Activated CD8-positive, alpha-beta memory T cell treated with anti-CD3 and anti-CD28 coated beads, Interleukin-2, amount 10 ng/mL, durations not matched to agents 7 days and 5 days (primary cell): Measurements from ENCODE around the gene LZTR1. TPM values are rescaled to one million over a fixed set of nuclear protein-coding genes. Genes with fewer than 3 reads are reported as not detected.
"Not testable (repeated sequence)": the region's sequence is repeated elsewhere in the genome, so short reads cannot be mapped to it uniquely, and the experiment has no call there.

Source experiments
- ATAC-seq: fragments of 150-1000 bp; cut with Tn5 transposase; one replicate; pipeline ENCODE4 v1.10.0; 2021; ENCODE audit warnings: moderate library complexity
- CTCF ChIA-PET: fragments of 350-600 bp; sonication (Branson Sonifier 250); formaldehyde crosslinking; loops from one replicate; lab custom pipeline; 2021; ENCODE audit warnings: antibody characterized with exemption; lab: Charles Lee
- DNase-seq: peaks from one replicate; pipeline ENCODE4 v3.0.0-alpha.2; 2020
- H3K27ac Mint-ChIP-seq: one replicate; pipeline ENCODE4 v1.8.0; 2021; ENCODE audit warnings: mild to moderate bottlenecking, mixed read lengths
- H3K27me3 Mint-ChIP-seq: one replicate; pipeline ENCODE4 v1.8.0; 2021; ENCODE audit warnings: mixed read lengths
- H3K36me3 Mint-ChIP-seq: one replicate; pipeline ENCODE4 v1.8.0; 2021; ENCODE audit warnings: mild to moderate bottlenecking, mixed read lengths
- H3K4me1 Mint-ChIP-seq: one replicate; pipeline ENCODE4 v1.8.0; 2021; ENCODE audit warnings: mixed read lengths
- H3K4me3 Mint-ChIP-seq: one replicate; pipeline ENCODE4 v1.8.0; 2021; ENCODE audit warnings: mild to moderate bottlenecking, moderate library complexity, mixed read lengths
- H3K9me3 Mint-ChIP-seq: one replicate; pipeline ENCODE4 v1.8.0; 2022; ENCODE audit warnings: low read depth, mixed read lengths
- total RNA-seq, 2 experiments: library from RNA; stranded (reverse); gene quantifications; one replicate each; pipeline ENCODE4 v1.2.3, GENCODE V29; 2021

Gene LZTR1
- total RNA-seq, 2 experiments from 2014 or later: 69.3 to 78.0 TPM

DNA sequence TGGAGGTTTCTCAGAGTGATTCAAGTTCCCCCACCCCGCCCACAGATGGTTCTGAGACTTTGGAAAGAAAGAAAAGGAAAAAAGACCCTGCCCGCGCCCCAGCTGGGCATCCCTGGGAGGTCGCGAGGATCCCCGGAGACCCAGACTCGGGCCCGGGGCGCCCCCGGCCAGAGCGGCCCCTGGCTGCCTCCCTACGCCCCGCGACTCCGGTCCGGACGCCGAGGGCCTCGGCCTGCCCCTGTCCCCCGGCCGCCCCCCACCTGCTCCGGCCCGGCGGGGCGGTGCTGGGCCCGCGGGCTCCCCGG, 17.3 kb upstream of the LZTR1 start:
- H3K27me3 Mint-ChIP-seq: peaks cover 24% of the 10 kb centered on the region
- CTCF ChIA-PET: no interaction called here
- H3K36me3 Mint-ChIP-seq: no peaks in the 10 kb centered on the region
- ATAC-seq (no peak), DNase-seq (no peak)
- peaks cover 18% of the 10 kb centered on the region for H3K4me1 Mint-ChIP-seq
- no peaks in the 10 kb centered on the region for H3K9me3 Mint-ChIP-seq
- no peak overlapping the region for H3K27ac Mint-ChIP-seq
- H3K4me3 Mint-ChIP-seq: no peak overlapping the region

- Mint-ChIP-seq H3K27ac (no peak overlapping the region), H3K9me3 (no peaks in the 10 kb centered on the region), H3K4me3 (no peak overlapping the region), H3K27me3 (peaks cover 24% of the 10 kb centered on the region), H3K36me3 (no peaks in the 10 kb centered on the region), H3K4me1 (peaks cover 18% of the 10 kb centered on the region)
- ATAC-seq (no peak), DNase-seq (no peak)
- CTCF ChIA-PET: interaction anchor here (0.6 kb wide), 1 partner anchor 18 kb away, joined by 3 read pairs; no protein-coding TSS in a partner anchor
These were observed 16.8 kb upstream of the LZTR1 start for GRCh38 chr22:20965104-20965887.

- ATAC-seq (no peak), DNase-seq (no peak)
- Mint-ChIP-seq H3K27ac (no peak overlapping the region), H3K27me3 (peaks cover 24% of the 10 kb centered on the region), H3K4me3 (no peak overlapping the region), H3K9me3 (no peaks in the 10 kb centered on the region), H3K4me1 (peaks cover 18% of the 10 kb centered on the region), H3K36me3 (no peaks in the 10 kb centered on the region)
- CTCF ChIA-PET: interaction anchor here (0.6 kb wide), 1 partner anchor 18 kb away, joined by 3 read pairs; no protein-coding TSS in a partner anchor
These were observed 15.9 kb upstream of the LZTR1 start for GRCh38 chr22:20965888-20966855.

DNA sequence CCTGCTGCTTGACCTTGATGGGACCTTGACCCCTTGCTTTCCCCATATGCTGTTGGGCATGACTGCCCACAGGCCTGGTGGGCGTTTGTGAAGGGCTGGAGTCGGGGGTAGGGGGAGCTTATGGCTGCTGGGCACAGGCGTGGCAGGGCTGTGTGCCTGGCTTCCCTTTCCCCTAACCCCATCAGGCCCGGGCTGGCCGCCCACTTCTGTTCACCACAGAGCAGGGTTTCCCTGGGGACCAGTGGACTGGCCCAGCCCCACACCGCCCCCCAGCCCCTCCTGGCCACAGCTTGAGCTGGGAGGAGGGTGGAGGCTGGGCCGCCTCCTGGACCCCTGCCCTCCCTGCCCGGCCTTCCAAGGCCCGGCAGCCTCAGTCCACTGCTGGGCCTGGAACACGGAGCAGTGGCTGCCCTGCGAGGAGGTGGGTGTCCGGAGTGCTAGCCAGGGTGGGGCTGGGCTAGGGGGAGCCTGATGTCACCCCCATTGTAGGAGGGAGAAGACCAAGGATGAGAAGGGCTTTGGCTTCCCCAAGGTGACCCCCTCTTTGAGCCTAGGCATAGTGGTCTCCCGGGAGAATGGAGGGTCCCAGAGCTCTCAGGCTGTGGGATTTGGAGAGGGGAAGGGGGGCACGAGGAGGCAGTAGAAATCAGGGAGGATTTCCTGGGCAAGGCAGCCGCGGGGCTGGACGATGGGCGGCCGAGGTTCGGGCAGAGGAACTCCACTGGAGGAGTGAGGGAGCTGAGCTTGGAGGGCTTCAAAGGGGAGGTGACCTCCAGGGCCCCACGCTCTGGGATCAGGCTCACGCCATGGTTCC, 15.0 kb upstream of the LZTR1 start, which contains the start of gene AIFM3:
AIFM3 (plus strand) TSS at position 373 of the 814 bp plus-strand sequence. CDS start 690 bp downstream, outside the sequence.
- no peaks in the 10 kb centered on the region for H3K9me3 Mint-ChIP-seq
- H3K27me3 Mint-ChIP-seq: peaks cover 24% of the 10 kb centered on the region
- no peak within 1 kb of the TSS for H3K27ac Mint-ChIP-seq
- CTCF ChIA-PET: no interaction called here
- DNase-seq: no peak
- no peak within 1 kb of the TSS for H3K4me3 Mint-ChIP-seq
- H3K36me3 Mint-ChIP-seq: no peaks in the 10 kb centered on the region
- peaks cover 12% of the 10 kb centered on the region for H3K4me1 Mint-ChIP-seq
- ATAC-seq: no peak

DNA sequence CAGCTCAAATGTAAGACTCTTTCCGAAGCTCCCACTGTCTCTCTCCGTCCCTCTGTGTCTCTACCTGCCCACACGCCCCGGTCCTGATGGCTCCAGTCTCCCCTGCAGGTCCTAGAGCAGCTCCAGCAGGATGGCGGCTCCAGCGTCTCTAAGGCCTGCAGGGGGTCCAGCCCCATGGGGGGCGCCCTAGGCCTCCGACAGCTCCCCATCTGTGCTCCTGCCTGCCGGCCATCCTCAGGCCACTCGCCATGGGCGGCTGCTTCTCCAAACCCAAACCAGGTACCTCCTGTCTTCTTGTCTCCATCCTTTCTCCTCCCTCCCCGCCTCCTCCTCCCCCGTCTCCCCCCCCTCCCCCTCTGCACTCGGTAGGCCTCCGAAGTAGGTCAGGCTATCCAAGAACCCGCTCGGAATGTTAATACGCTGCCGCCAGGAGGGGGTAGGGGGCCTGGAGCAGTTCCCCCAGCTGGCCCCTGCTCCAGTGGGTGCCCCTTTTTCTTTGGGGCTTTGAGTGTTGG, 14.3 kb upstream of the LZTR1 start:
- H3K36me3 Mint-ChIP-seq: no peaks in the 10 kb centered on the region
- H3K27me3 Mint-ChIP-seq: peaks cover 24% of the 10 kb centered on the region
- DNase-seq (no peak), ATAC-seq (no peak)
- H3K9me3 Mint-ChIP-seq: no peaks in the 10 kb centered on the region
- peaks cover 12% of the 10 kb centered on the region for H3K4me1 Mint-ChIP-seq
- no peak overlapping the region for H3K4me3 Mint-ChIP-seq
- CTCF ChIA-PET: interaction anchor here (0.5 to 1.1 kb wide), 2 partner anchors 183 to 679 kb away, joined by 3 read pairs; no protein-coding TSS in a partner anchor
- no peak overlapping the region for H3K27ac Mint-ChIP-seq

- peaks cover 19% of the 10 kb centered on the region for H3K27me3 Mint-ChIP-seq
- ATAC-seq (no peak), DNase-seq (no peak)
- no peak overlapping the region for H3K27ac Mint-ChIP-seq
- CTCF ChIA-PET: interaction anchor here (0.5 to 1.7 kb wide), 4 partner anchors 9 to 680 kb away, joined by 3 to 5 read pairs (median 3); no protein-coding TSS in a partner anchor
- no peaks in the 10 kb centered on the region for H3K9me3 Mint-ChIP-seq
- H3K4me1 Mint-ChIP-seq: peaks cover 12% of the 10 kb centered on the region
- H3K36me3 Mint-ChIP-seq: no peaks in the 10 kb centered on the region
- no peak overlapping the region for H3K4me3 Mint-ChIP-seq
These were observed 13.7 kb upstream of the LZTR1 start for GRCh38 chr22:20968281-20968977.

- Mint-ChIP-seq H3K27ac (no peak overlapping the region), H3K27me3 (peaks cover under 1% of the 10 kb centered on the region), H3K36me3 (no peaks in the 10 kb centered on the region), H3K9me3 (no peaks in the 10 kb centered on the region), H3K4me1 (no peaks in the 10 kb centered on the region), H3K4me3 (no peak overlapping the region)
- CTCF ChIA-PET: interaction anchor here (2.8 kb wide), 1 partner anchor 13 kb away, joined by 8 read pairs; no protein-coding TSS in a partner anchor
- DNase-seq: no peak
- no peak for ATAC-seq
These were observed 11.0 kb upstream of the LZTR1 start for GRCh38 chr22:20970939-20971657.

DNA sequence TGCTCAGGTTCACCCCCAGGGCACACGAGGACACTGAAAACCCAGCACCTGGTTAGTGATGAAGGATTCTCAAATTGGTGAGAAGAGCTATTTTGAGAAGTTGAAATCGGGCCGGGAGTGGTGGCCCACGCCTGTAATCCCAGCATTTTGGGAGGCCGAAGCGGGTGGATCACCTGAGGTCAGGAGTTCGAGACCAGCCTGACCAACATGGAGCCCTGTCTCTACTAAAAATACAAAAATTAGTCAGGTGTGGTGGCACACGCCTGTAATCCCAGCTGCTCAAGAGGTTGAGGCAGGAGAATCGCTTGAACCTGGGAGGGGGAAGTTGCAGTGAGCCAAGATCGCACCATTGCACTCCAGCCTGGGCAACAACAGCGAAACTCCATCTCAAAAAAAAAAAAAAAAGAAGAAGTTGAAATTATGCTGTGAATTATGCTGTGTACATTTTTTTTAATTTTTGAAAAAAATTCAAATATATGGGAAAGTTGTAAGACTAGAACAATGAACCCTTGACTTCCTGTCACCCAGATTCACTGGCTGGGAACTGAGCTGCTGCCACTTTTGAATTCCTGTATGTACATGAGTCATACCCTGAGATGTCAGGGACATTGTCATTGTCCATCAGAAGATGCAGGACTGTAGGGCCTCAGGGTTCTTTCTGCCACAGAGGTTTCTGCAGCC, 9.9 kb upstream of the LZTR1 start:
- not testable (repeated sequence) for DNase-seq, H3K27ac Mint-ChIP-seq, H3K4me3 Mint-ChIP-seq, H3K9me3 Mint-ChIP-seq, ATAC-seq, H3K27me3 Mint-ChIP-seq, H3K4me1 Mint-ChIP-seq, H3K36me3 Mint-ChIP-seq
- CTCF ChIA-PET: interaction anchor here (2.8 kb wide), 1 partner anchor 14 kb away, joined by 8 read pairs; no protein-coding TSS in a partner anchor

GRCh38 chr22:20972933-20973577, 9.0 kb upstream of the LZTR1 start:
- H3K27me3 Mint-ChIP-seq: no peaks in the 10 kb centered on the region
- CTCF ChIA-PET: interaction anchor here (0.9 to 2.8 kb wide), 2 partner anchors 9 to 15 kb away, joined by 3 to 8 read pairs; partner anchors contain the start of gene LZTR1
- ATAC-seq (no peak), DNase-seq (no peak)
- no peak overlapping the region for H3K27ac Mint-ChIP-seq
- H3K9me3 Mint-ChIP-seq: no peaks in the 10 kb centered on the region
- no peak overlapping the region for H3K4me3 Mint-ChIP-seq
- no peaks in the 10 kb centered on the region for H3K36me3 Mint-ChIP-seq
- no peaks in the 10 kb centered on the region for H3K4me1 Mint-ChIP-seq

DNA sequence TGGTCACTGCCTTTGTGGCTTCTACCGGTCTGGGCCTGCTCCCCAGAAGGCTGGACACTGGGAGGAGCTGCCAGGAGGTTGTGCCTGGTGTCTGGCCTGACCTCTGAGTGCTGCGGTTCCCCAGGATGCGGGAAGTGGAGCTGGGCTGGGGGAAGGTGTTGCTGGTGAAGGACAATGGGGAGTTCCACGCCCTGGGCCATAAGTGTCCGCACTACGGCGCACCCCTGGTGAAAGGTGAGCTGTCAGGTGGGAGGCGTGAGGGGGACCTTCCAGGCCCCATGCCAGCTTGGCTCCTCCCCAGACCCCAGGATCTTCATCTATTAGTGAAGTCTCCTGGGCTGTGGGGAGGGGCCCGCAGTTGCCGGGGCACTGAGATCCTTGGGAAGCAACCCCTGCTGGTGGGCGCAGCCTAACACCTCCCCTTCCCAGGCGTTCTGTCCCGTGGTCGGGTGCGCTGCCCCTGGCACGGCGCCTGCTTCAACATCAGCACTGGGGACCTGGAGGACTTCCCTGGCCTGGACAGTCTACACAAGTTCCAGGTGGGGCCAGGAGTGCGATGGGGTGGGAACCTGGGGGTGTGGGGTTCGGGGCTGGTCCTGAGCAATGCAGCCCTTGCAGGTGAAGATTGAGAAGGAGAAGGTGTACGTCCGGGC, 8.3 kb upstream of the LZTR1 start:
- Mint-ChIP-seq H3K4me1 (peaks cover under 1% of the 10 kb centered on the region), H3K9me3 (peaks cover under 1% of the 10 kb centered on the region), H3K27ac (no peak overlapping the region), H3K27me3 (no peaks in the 10 kb centered on the region), H3K36me3 (no peaks in the 10 kb centered on the region), H3K4me3 (no peak overlapping the region)
- ATAC-seq (no peak), DNase-seq (no peak)
- CTCF ChIA-PET: interaction anchor here (0.9 to 2.8 kb wide), 2 partner anchors 8 to 15 kb away, joined by 3 to 8 read pairs; partner anchors contain the start of gene LZTR1
